ENCODE results near the gene ZNF8.

GRCh38 chr19:58268344-58268743 lies 10.4 kb upstream of the ZNF8 start:
- TF ChIP-seq CTCF (conservative IDR thresholded peaks at IDR 0.05) (no peak), EZH2 (IDR thresholded peaks at IDR 0.05; ENCODE audit: low read depth) (no peak)

Measured in PC-9 (cell line).